Activated naive CD4-positive, alpha-beta T cell (primary cell): ENCODE measurements around the gene LCN12.

Experiments
- DNase-seq, 4 experiments: peaks; one replicate each; lab custom pipeline; 2025; lab: John Stamatoyannopoulos, UW

The LCN12 gene

GRCh38 chr9:136951541-136952320, at the start of gene LCN12:
Gene LCN12 (plus strand): TSS chr9:136952273. CDS start chr9:136952328, 55 bp downstream.
- DNase-seq, result no peak

DNA sequence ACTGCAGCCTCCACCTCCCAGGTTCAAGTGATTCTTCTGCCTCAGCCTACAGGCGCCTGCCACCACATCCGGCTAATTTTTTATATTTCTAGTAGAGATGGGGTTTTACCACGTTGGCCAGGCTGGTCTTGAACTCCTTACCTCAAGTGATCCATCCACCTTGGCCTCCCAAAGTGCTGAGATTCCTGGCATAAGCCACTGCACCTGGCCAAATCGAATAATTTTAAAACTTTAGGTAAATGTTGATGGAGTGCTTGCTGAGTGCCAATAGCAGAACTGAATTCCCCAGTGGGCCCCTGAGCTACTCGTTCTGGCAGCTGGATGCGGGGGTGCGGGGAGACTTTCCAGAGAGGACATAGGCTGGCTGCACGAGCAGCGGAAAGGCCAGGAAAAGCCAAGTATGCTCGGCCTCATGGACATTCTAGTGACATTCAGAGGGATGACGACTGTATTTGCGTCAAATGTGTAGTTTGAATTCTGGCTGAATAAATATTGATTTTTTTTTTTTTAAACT, 49.0 kb upstream of the LCN12 start:
- DNase-seq, result no peak

DNA sequence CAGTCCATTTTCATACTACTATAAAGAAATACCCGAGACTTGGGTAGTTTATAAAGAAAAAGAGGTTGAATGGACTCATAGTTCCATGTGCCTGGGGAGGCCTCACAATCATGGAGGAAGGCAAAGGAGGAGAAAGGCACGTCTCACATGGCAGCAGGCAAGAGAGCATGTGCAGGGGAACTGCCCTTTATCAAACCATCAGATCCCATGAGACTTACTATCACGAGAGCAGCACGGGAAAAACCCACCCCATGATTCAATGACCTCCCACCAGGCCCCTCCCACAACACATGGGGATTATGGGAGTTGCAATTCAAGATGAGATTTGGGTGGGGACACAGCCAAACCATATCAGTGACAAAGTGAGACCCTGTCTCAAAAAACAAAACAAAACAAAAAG, 45.8 kb upstream of the LCN12 start:
- DNase-seq, result no peak

GRCh38 chr9:136907011-136907914, 44.8 kb upstream of the LCN12 start:
- DNase-seq, result no peak

DNA sequence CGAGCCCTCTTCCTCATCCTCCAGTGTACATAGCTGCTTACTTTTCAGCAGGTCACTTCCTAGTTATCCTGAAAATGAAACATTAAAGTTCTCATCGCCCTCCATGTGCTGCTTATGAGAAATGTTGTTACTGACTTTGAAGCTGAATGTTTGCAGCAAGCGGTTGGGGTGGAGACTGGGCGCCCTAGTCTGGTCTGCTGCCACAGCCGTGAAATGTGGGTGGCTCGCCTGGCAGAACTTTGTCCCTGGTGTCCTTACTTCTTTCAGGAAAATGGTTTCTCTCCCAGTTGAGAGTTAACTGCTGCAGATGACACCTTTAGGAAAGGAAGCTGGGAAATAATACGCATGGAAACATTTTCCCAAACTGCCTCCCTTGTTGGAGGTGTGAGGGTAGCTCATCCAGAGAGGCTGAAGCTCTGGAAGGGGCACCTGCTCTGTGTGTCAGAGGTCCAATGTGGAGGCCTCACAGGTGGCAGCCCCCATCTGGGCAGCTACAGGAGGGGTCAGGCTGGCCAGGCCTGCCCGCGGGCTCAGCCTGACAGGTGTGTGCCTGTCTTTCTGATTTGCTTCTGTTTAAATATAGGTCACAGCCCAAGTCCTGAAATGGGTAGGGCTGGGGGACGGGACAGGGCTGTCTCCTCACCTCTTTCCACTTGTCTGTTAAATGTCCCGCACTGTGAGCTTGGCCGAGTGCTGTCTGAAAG, 41.7 kb upstream of the LCN12 start:
- no peak for DNase-seq

DNA sequence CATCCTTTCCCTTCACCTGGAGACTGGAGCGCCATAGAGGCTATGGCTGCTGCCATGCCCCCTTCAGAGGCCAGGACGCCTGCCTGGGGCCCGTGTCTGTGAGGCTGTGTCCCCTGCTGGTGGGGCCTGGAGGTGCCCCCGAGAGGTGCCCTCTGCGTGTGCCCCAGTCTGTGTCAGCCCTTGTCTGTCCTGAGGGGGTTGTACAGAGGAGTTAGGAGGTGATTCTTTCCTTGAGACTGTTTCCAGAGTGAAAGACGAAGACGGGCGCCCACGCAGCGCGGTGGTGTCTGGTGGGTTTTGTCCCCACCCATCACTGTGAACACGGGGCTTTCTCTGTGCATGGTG, 41.2 kb upstream of the LCN12 start:
- DNase-seq, result no peak

- DNase-seq, result no peak
Measured at GRCh38 chr9:136913701-136914438, 38.2 kb upstream of the LCN12 start.

- no peak for DNase-seq
Measured at GRCh38 chr9:136915632-136916329, 36.3 kb upstream of the LCN12 start.

- DNase-seq, result no peak
Measured at GRCh38 chr9:136916330-136917184, 35.5 kb upstream of the LCN12 start.

DNA sequence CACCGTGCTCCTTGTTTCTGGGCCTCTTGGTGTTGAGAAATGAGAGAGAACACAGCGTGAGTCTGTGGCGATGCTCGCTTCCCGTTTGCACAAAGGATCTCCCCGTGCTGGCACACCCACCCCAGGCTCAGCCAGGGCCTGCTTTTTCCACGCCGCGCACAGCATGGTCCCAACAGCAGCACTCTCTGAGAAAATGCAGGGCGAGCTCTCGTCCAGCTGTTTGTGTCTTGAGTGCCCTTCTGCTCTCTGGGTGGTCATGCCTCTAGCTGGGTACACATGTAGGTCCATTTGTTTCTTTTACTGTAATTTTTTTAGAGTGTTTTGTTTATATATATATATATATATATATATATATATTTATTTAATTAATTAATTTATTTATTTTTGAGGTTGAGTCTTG, 34.2 kb upstream of the LCN12 start:
- no peak for DNase-seq

GRCh38 chr9:136920069-136920468, 32.0 kb upstream of the LCN12 start:
- no peak for DNase-seq

GRCh38 chr9:136920734-136921231, 31.3 kb upstream of the LCN12 start:
- DNase-seq, result no peak

DNA sequence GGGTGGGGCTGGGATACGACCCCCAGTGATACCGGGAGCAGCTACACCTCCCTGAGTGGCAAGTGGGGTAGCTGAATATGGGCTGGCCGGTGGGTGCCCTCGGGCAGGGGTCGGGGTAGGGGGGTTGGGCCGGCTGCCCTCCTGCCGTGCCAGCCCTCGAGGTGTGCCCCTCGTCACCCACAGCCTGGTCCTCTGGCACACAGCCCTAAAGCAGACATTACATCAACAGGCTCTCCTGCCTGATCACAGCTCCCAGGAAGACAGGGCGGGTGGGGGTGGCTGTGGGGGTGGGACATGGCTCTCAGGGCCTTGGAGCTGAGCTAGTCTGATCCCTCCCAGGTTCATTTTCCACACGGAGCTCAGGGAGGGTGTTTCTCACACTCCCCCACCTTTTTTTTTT, 30.8 kb upstream of the LCN12 start:
- no peak for DNase-seq

DNA sequence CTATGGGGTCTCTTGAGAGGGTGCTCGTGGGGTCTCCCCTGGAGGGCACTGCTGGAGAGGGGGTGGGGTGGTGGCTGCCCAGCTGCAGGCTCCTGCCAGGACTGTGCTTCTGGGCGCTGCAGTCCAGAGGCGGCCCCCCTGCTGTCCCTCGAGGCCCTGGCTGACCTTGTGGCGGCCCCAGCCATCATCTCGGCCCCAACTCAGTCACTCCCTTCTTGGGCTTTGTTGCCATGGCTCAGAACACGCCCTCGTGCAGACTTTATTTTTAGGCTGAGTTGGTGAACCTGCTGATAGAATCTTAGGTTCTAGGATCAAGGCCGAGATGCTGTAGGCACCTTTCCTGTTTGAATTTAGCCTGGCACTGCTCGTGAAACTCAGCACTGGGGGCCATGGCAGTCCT, 30.4 kb upstream of the LCN12 start:
- DNase-seq, result no peak

DNA sequence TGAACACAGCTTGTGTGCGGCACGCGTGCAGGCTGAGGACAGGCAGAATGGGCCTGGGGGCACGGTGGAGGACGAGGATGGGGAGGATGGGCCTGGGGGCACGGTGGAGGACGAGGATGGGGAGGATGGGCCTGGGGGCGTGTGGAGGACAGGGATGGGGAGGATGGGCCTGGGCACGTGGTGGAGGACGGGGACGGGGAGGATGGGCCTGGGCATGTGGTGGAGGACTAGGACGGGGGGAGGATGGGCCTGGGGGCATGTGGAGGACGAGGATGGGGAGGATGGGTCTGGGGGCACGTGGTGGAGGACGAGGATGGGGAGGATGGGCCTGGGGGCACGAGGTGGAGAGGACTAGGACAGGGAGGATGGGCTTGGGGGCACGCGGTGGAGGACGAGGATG, 29.5 kb upstream of the LCN12 start:
- DNase-seq, result no peak

GRCh38 chr9:136923881-136924280, 28.2 kb upstream of the LCN12 start:
- no peak for DNase-seq

DNA sequence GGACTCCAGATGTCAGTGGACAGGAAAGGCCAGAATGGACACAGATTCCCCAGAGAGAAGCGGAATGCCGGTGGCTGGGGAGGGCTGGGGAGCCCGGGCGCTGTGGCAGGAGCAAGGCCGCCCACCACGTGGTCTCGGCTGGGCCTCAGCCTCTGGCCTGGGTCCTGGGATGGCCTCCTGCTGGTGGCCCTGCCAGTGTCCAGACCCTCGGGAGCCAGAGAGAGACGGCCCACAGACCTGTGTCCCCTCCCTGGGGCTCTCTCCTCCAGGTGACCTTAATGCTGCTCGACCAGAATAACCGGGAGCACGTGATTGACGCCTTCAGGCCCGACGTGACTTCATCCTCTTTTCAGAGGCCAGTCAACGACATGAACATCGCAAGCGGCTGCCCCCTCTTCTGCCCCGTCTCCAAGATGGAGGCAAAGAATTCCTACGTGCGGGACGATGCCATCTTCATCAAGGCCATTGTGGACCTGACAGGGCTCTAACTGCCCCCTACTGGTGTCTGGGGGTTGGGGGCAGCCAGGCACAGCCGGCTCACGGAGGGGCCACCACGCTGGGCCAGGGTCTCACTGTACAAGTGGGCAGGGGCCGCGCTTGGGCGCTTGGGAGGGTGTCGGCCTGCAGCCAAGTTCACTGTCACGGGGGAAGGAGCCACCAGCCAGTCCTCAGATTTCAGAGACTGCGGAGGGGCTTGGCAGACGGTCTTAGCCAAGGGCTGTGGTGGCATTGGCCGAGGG, 26.5 kb upstream of the LCN12 start:
- DNase-seq, result no peak

DNA sequence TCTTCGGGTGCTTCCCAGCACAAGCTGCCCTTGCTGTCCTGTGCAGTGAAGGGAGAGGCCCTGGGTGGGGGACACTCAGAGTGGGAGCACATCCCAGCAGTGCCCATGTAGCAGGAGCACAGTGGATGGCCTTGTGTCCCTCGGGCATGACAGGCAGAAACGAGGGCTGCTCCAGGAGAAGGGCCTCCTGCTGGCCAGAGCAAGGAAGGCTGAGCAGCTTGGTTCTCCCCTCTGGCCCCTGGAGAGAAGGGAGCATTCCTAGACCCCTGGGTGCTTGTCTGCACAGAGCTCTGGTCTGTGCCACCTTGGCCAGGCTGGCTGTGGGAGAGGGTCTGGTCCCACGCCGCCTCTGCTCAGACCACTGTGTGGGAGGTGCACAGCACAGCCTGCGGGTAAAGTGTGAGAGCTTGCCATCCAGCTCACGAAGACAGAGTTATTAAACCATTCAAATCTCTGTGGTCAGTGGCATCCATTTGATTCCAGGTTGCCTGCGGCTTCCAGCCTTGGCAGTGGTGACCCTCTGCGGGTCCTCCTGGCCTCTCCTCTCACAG, 25.8 kb upstream of the LCN12 start:
- DNase-seq, result no peak

- DNase-seq, result no peak
Measured at GRCh38 chr9:136926749-136927148, 25.3 kb upstream of the LCN12 start.
